Upper lobe of right lung (tissue), 1 donor: Measurements from ENCODE around the gene KLF13. TPM values are rescaled to one million over a fixed set of nuclear protein-coding genes. Genes with fewer than 3 reads are reported as not detected.

ENCODE experiments used
- ATAC-seq: fragments of 200-7000 bp; cut with Tn5 transposase; one replicate; pipeline ENCODE4 v1.9.1; 2020; ENCODE audit warnings: mild to moderate bottlenecking, moderate library complexity
- DNase-seq: peaks from one replicate; pipeline ENCODE4 v3.0.0-alpha.2; 2020
- H3K27ac ChIP-seq: fragments of 200-600 bp; one replicate; pipeline ENCODE4 v1.8.0; 2022
- H3K27me3 ChIP-seq: fragments of 200-600 bp; one replicate; pipeline ENCODE4 v1.8.0; 2022; ENCODE audit warnings: mild to moderate bottlenecking
- H3K36me3 ChIP-seq: fragments of 200-600 bp; one replicate; pipeline ENCODE4 v1.8.0; 2022
- H3K4me1 ChIP-seq: fragments of 200-600 bp; one replicate; pipeline ENCODE4 v1.8.0; 2022
- H3K4me3 ChIP-seq: fragments of 200-600 bp; one replicate; pipeline ENCODE4 v1.8.0; 2022; ENCODE audit warnings: mild to moderate bottlenecking
- H3K9me3 ChIP-seq: fragments of 200-600 bp; one replicate; pipeline ENCODE4 v1.8.0; 2022
- intact Hi-C: fragments of 100-400 bp; cut with DNase I; formaldehyde crosslinking; loops from one replicate; pipeline ENCODE4 v1.11.0; 2022
- long read RNA-seq: library from polyadenylated mRNA; unstranded; transcript quantifications from one replicate; pipeline ENCODE4 v2.0.0, GENCODE V29; 2021
- total RNA-seq: library from RNA; stranded (reverse); fragmentation: NEBNext Ultra II Directional; extraction: Animal tissue kit (Norgen Biotek cat#: 25700); gene quantifications from one replicate; pipeline ENCODE4 v1.2.1, GENCODE V29; 2021
- TF ChIP-seq, protein P1 (sequence below): fragments of 200-600 bp; IDR thresholded peaks from one replicate; pipeline ENCODE4 v1.8.0; 2022; ENCODE audit warnings: antibody characterized with exemption
- donor health status: DM: no; HTN: yes; CAD: no; lungs with severe emphysema.

Gene KLF13
- total RNA-seq, result 176 TPM
- long read RNA-seq, full-length matches to known transcripts, result 3 of 31 reads
- long read RNA-seq, partial matches to known transcripts, result 0 of 31 reads
- long read RNA-seq, other reads (novel, unspliced or antisense), result 28 of 31 reads

DNA sequence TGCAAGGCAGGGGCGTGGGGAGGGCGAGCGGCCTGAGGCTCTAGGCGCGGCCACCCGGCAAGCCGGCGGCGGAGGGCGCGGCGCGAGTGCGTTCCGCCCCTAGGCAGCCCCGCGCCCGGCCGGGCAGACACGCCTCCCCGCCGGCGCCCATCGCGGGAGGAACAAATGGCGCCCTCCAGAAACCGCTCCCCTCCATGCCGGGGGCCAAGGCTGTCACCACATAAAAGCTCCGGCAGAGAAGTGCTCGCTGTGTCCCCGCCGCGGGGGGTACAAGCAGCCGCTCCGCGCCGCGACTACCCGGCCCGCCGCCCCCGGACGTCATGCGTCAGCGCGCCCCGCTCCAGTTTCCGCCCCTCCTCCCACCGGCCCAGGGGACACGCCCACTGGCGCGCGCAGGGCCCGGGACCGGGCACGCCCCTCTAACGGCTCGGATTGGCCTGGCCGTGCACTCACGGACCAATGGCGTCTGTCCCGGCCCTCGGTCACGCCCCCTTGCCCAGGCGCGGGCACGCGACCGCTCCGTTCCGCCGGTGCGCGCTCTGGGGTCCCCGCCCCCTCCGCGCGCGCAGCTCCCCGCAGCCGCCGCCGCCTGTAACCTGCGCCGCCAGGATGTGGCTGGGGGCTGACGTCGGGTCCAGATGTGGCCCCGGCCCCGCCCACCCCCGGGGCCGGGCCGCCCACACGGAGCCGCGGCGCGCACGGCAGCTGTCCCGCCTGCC lies at the start of gene KLF13:
Gene KLF13 (plus strand): TSS at position 680 of the 719 bp plus-strand sequence. CDS start 378 bp downstream, outside the sequence.
- TF ChIP-seq, protein P1, sequence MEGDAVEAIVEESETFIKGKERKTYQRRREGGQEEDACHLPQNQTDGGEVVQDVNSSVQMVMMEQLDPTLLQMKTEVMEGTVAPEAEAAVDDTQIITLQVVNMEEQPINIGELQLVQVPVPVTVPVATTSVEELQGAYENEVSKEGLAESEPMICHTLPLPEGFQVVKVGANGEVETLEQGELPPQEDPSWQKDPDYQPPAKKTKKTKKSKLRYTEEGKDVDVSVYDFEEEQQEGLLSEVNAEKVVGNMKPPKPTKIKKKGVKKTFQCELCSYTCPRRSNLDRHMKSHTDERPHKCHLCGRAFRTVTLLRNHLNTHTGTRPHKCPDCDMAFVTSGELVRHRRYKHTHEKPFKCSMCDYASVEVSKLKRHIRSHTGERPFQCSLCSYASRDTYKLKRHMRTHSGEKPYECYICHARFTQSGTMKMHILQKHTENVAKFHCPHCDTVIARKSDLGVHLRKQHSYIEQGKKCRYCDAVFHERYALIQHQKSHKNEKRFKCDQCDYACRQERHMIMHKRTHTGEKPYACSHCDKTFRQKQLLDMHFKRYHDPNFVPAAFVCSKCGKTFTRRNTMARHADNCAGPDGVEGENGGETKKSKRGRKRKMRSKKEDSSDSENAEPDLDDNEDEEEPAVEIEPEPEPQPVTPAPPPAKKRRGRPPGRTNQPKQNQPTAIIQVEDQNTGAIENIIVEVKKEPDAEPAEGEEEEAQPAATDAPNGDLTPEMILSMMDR, result peak; percentile 4
- ATAC-seq (peak; percentile 88), DNase-seq (peak; percentile 100)
- Histone ChIP-seq H3K36me3 (no peaks in the 10 kb centered on the region), H3K27me3 (no peaks in the 10 kb centered on the region), H3K4me3 (peak within 1 kb of the TSS; percentile 88), H3K27ac (peak within 1 kb of the TSS; percentile 100), H3K9me3 (no peaks in the 10 kb centered on the region), H3K4me1 (peaks cover 26% of the 10 kb centered on the region)
- intact Hi-C loops, result loop anchor here (10.0 kb wide), 1 partner anchor 112 kb away; no protein-coding TSS in a partner anchor

DNA sequence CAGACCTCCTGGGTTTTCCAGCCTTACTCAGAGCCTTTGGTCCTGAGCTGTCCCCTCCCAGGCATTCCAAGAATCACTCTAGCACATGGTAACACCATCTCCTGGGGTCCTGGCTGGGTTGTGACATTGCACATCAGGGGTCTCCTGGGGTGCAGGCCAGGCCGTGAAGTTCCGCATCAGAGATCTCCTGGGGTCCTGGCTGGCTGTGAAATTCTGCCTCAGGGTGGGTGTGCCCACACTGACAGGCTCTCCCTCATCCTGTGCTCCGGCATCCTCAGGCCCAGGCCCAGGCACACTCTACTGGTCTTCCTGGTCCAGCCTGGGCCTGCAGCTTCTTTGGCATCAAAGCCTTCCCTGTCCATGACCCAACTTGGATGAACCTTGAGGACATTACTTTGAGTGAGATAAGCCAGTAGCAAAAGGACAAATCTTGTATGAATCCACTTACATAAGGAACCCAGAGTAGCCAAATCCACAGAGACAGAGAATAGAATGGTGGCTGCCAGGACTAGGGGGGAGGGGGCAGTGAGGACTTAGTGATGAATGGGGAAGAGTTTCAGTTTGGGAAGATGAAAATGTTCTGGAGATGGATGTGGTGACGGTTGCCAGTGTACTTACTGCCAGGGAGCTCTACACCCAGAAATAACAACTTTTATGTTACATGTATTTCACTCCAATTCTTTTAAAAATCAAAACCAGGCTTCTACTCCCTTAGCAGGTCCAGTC lies 49.1 kb upstream of the KLF13 start:
- H3K27ac ChIP-seq, result no peak overlapping the region
- peaks cover 10% of the 10 kb centered on the region for H3K4me1 ChIP-seq
- H3K36me3 ChIP-seq, result no peaks in the 10 kb centered on the region
- intact Hi-C loops, result no loop called here
- no peak overlapping the region for H3K4me3 ChIP-seq
- TF ChIP-seq, protein P1, result no peak
- H3K9me3 ChIP-seq, result no peaks in the 10 kb centered on the region
- H3K27me3 ChIP-seq, result no peaks in the 10 kb centered on the region
- DNase-seq (no peak), ATAC-seq (no peak)

DNA sequence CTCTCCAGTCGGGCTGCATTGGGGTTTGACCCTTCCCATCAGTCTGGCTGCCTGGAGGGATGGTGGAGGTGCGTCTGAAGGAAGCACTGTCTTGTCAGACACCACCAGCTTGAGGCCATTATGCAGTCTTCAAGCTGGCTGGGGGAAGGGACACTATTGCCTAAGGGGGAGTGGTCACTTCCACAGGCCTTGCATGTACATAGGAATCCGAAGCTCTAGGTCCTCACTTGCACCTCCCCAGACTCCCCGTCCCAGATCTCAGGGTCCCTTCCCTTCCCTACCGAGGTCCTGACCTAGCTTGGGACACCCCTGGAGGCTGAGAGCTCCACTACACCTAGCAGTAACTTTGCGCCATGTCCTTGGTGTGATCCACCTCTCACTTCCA lies 48.6 kb upstream of the KLF13 start:
- intact Hi-C loops, result no loop called here
- Histone ChIP-seq H3K4me3 (no peak overlapping the region), H3K9me3 (no peaks in the 10 kb centered on the region), H3K27me3 (no peaks in the 10 kb centered on the region), H3K4me1 (peaks cover 5% of the 10 kb centered on the region), H3K36me3 (no peaks in the 10 kb centered on the region), H3K27ac (no peak overlapping the region)
- ATAC-seq, result no peak
- TF ChIP-seq, protein P1, result no peak
- no peak for DNase-seq

DNA sequence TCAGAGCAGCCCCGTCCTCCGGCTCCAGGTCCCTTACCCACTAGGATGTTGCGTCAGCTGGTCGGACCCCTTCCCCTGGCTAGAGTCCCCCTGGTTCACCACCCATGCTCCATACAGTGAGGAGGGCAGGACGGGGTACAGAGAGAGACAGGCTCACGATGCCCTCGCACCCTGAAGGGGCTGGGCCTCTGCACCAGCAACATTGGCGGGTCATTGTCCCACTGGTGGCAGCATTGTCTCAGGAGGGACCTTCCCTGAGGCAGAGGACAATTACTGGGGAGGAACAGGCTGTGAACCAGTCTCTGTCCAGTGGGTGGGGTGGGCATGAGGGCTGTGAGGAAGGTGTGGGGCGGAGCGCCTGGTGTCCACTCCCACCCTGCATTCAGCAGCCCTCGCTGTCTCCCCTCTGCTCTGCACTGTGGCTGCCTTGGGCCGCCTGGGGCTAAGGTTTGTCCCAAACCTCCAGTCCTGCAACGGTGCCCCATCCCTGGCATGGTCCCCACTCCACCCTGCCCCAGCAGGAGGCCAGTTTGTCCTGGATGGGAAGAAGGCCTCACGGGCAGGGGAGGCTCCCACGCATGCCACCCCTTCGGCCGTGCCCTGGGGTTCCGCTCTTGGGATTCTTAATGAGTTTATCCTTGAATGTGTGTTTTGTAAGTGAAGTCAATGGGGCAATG lies 48.0 kb upstream of the KLF13 start:
- H3K27me3 ChIP-seq, result no peaks in the 10 kb centered on the region
- peaks cover 4% of the 10 kb centered on the region for H3K4me1 ChIP-seq
- intact Hi-C loops, result no loop called here
- H3K4me3 ChIP-seq, result no peak overlapping the region
- TF ChIP-seq, protein P1, result no peak
- H3K9me3 ChIP-seq, result no peaks in the 10 kb centered on the region
- peak; percentile 7 for ATAC-seq
- no peaks in the 10 kb centered on the region for H3K36me3 ChIP-seq
- H3K27ac ChIP-seq, result no peak overlapping the region
- peak; percentile 57 for DNase-seq

- no peaks in the 10 kb centered on the region for H3K27me3 ChIP-seq
- ATAC-seq (peak; percentile 6), DNase-seq (no peak)
- H3K9me3 ChIP-seq, result no peaks in the 10 kb centered on the region
- H3K4me3 ChIP-seq, result no peak overlapping the region
- TF ChIP-seq, protein P1, result no peak
- peaks cover 4% of the 10 kb centered on the region for H3K4me1 ChIP-seq
- H3K36me3 ChIP-seq, result no peaks in the 10 kb centered on the region
- H3K27ac ChIP-seq, result no peak overlapping the region
- intact Hi-C loops, result no loop called here
Observed at GRCh38 chr15:31279221-31280045, 47.2 kb upstream of the KLF13 start.
